ENCODE results near the gene NAV2.

NAV2 gene

GRCh38 chr11:19702620-19703019 lies 10.0 kb upstream of the NAV2 start:
- H3K9me3 ChIP-seq (ENCODE audit: control insufficient read depth, insufficient read depth, low read length), result no peaks in the 10 kb centered on the region
- no peak overlapping the region for H3K4me3 ChIP-seq (ENCODE audit: low read depth, low read length)
- H3K9ac ChIP-seq (ENCODE audit: low read depth, low read length), result no peak overlapping the region
- H3K4me1 ChIP-seq (ENCODE audit: control insufficient read depth, insufficient read depth, low read length), result peaks cover 17% of the 10 kb centered on the region; the same call in 1 of the 2 replicates
- no peaks in the 10 kb centered on the region for H3K36me3 ChIP-seq (ENCODE audit: control insufficient read depth, insufficient read depth, low read length)
- no peak overlapping the region for H3K27ac ChIP-seq (ENCODE audit: low read depth, low read length)
- H3K27me3 ChIP-seq (ENCODE audit: control insufficient read depth, insufficient read depth, low read length), result no peaks in the 10 kb centered on the region

GRCh38 chr11:19703211-19703610 lies 9.4 kb upstream of the NAV2 start:
- Histone ChIP-seq H3K9me3 (ENCODE audit: control insufficient read depth, insufficient read depth, low read length) (no peaks in the 10 kb centered on the region), H3K9ac (ENCODE audit: low read depth, low read length) (no peak overlapping the region), H3K4me3 (ENCODE audit: low read depth, low read length) (no peak overlapping the region), H3K27me3 (ENCODE audit: control insufficient read depth, insufficient read depth, low read length) (no peaks in the 10 kb centered on the region), H3K27ac (ENCODE audit: low read depth, low read length) (no peak overlapping the region), H3K36me3 (ENCODE audit: control insufficient read depth, insufficient read depth, low read length) (no peaks in the 10 kb centered on the region), H3K4me1 (ENCODE audit: control insufficient read depth, insufficient read depth, low read length) (peaks cover 12% of the 10 kb centered on the region; the same call in 1 of the 2 replicates)

- H3K9ac ChIP-seq (ENCODE audit: low read depth, low read length), result no peak overlapping the region
- H3K4me3 ChIP-seq (ENCODE audit: low read depth, low read length), result no peak overlapping the region
- no peaks in the 10 kb centered on the region for H3K36me3 ChIP-seq (ENCODE audit: control insufficient read depth, insufficient read depth, low read length)
- H3K4me1 ChIP-seq (ENCODE audit: control insufficient read depth, insufficient read depth, low read length), result peaks cover 12% of the 10 kb centered on the region; the same call in 1 of the 2 replicates
- no peaks in the 10 kb centered on the region for H3K27me3 ChIP-seq (ENCODE audit: control insufficient read depth, insufficient read depth, low read length)
- no peak overlapping the region for H3K27ac ChIP-seq (ENCODE audit: low read depth, low read length)
- no peaks in the 10 kb centered on the region for H3K9me3 ChIP-seq (ENCODE audit: control insufficient read depth, insufficient read depth, low read length)
Measured at GRCh38 chr11:19704213-19704612, 8.4 kb upstream of the NAV2 start.

- Histone ChIP-seq H3K9me3 (ENCODE audit: control insufficient read depth, insufficient read depth, low read length) (no peaks in the 10 kb centered on the region), H3K9ac (ENCODE audit: low read depth, low read length) (no peak overlapping the region), H3K27ac (ENCODE audit: low read depth, low read length) (no peak overlapping the region), H3K27me3 (ENCODE audit: control insufficient read depth, insufficient read depth, low read length) (peaks cover 11% of the 10 kb centered on the region), H3K4me1 (ENCODE audit: control insufficient read depth, insufficient read depth, low read length) (peaks cover 12% of the 10 kb centered on the region; the same call in 1 of the 2 replicates), H3K36me3 (ENCODE audit: control insufficient read depth, insufficient read depth, low read length) (no peaks in the 10 kb centered on the region), H3K4me3 (ENCODE audit: low read depth, low read length) (no peak overlapping the region)
Measured at GRCh38 chr11:19705936-19706335, 6.7 kb upstream of the NAV2 start.

- Histone ChIP-seq H3K9me3 (ENCODE audit: control insufficient read depth, insufficient read depth, low read length) (no peaks in the 10 kb centered on the region), H3K4me3 (ENCODE audit: low read depth, low read length) (peak overlapping the region; percentile 72), H3K36me3 (ENCODE audit: control insufficient read depth, insufficient read depth, low read length) (no peaks in the 10 kb centered on the region), H3K4me1 (ENCODE audit: control insufficient read depth, insufficient read depth, low read length) (peaks cover 17% of the 10 kb centered on the region), H3K9ac (ENCODE audit: low read depth, low read length) (peak overlapping the region; percentile 91), H3K27ac (ENCODE audit: low read depth, low read length) (peak overlapping the region; percentile 90), H3K27me3 (ENCODE audit: control insufficient read depth, insufficient read depth, low read length) (peaks cover 57% of the 10 kb centered on the region)
Measured at GRCh38 chr11:19711911-19712280, 741 bp upstream of the NAV2 start.

- Histone ChIP-seq H3K4me3 (ENCODE audit: low read depth, low read length) (peak overlapping the region; percentile 62), H3K4me1 (ENCODE audit: control insufficient read depth, insufficient read depth, low read length) (peaks cover 17% of the 10 kb centered on the region), H3K27ac (ENCODE audit: low read depth, low read length) (no peak overlapping the region), H3K9ac (ENCODE audit: low read depth, low read length) (no peak overlapping the region), H3K27me3 (ENCODE audit: control insufficient read depth, insufficient read depth, low read length) (peaks cover 59% of the 10 kb centered on the region), H3K9me3 (ENCODE audit: control insufficient read depth, insufficient read depth, low read length) (no peaks in the 10 kb centered on the region), H3K36me3 (ENCODE audit: control insufficient read depth, insufficient read depth, low read length) (no peaks in the 10 kb centered on the region)
Measured at GRCh38 chr11:19713196-19714021, 772 bp downstream of the NAV2 start.

GRCh38 chr11:19714022-19714386 lies 1.4 kb downstream of the NAV2 start:
- Histone ChIP-seq H3K36me3 (ENCODE audit: control insufficient read depth, insufficient read depth, low read length) (no peaks in the 10 kb centered on the region), H3K4me1 (ENCODE audit: control insufficient read depth, insufficient read depth, low read length) (peaks cover 17% of the 10 kb centered on the region), H3K4me3 (ENCODE audit: low read depth, low read length) (peak overlapping the region; percentile 62), H3K27me3 (ENCODE audit: control insufficient read depth, insufficient read depth, low read length) (peaks cover 59% of the 10 kb centered on the region), H3K27ac (ENCODE audit: low read depth, low read length) (no peak overlapping the region), H3K9me3 (ENCODE audit: control insufficient read depth, insufficient read depth, low read length) (no peaks in the 10 kb centered on the region), H3K9ac (ENCODE audit: low read depth, low read length) (no peak overlapping the region)

GRCh38 chr11:19714387-19715363 lies 2.0 kb downstream of the NAV2 start:
- Histone ChIP-seq H3K27ac (ENCODE audit: low read depth, low read length) (no peak overlapping the region), H3K4me3 (ENCODE audit: low read depth, low read length) (peak overlapping the region; percentile 62), H3K27me3 (ENCODE audit: control insufficient read depth, insufficient read depth, low read length) (peaks cover 59% of the 10 kb centered on the region), H3K9me3 (ENCODE audit: control insufficient read depth, insufficient read depth, low read length) (no peaks in the 10 kb centered on the region), H3K9ac (ENCODE audit: low read depth, low read length) (no peak overlapping the region), H3K4me1 (ENCODE audit: control insufficient read depth, insufficient read depth, low read length) (peaks cover 17% of the 10 kb centered on the region), H3K36me3 (ENCODE audit: control insufficient read depth, insufficient read depth, low read length) (no peaks in the 10 kb centered on the region)

- Histone ChIP-seq H3K27me3 (ENCODE audit: control insufficient read depth, insufficient read depth, low read length) (peaks cover 54% of the 10 kb centered on the region), H3K4me3 (ENCODE audit: low read depth, low read length) (no peak overlapping the region), H3K9ac (ENCODE audit: low read depth, low read length) (no peak overlapping the region)
Measured at GRCh38 chr11:19715373-19715772, 2.7 kb downstream of the NAV2 start.

GRCh38 chr11:19718051-19718450 lies 5.4 kb downstream of the NAV2 start:
- H3K4me3 ChIP-seq (ENCODE audit: low read depth, low read length), result no peak overlapping the region
- H3K27me3 ChIP-seq (ENCODE audit: control insufficient read depth, insufficient read depth, low read length), result peaks cover 38% of the 10 kb centered on the region
- H3K36me3 ChIP-seq (ENCODE audit: control insufficient read depth, insufficient read depth, low read length), result no peaks in the 10 kb centered on the region
- no peak overlapping the region for H3K27ac ChIP-seq (ENCODE audit: low read depth, low read length)
- H3K4me1 ChIP-seq (ENCODE audit: control insufficient read depth, insufficient read depth, low read length), result peaks cover 6% of the 10 kb centered on the region; the same call in 1 of the 2 replicates
- no peak overlapping the region for H3K9ac ChIP-seq (ENCODE audit: low read depth, low read length)
- H3K9me3 ChIP-seq (ENCODE audit: control insufficient read depth, insufficient read depth, low read length), result no peaks in the 10 kb centered on the region

More at GRCh38 chr11:19715373-19715772, 2.7 kb downstream of the NAV2 start:
- Histone ChIP-seq H3K36me3 (ENCODE audit: control insufficient read depth, insufficient read depth, low read length) (no peaks in the 10 kb centered on the region), H3K4me1 (ENCODE audit: control insufficient read depth, insufficient read depth, low read length) (peaks cover 17% of the 10 kb centered on the region), H3K9me3 (ENCODE audit: control insufficient read depth, insufficient read depth, low read length) (no peaks in the 10 kb centered on the region), H3K27ac (ENCODE audit: low read depth, low read length) (no peak overlapping the region)

GRCh38 chr11:19718951-19719350 lies 6.3 kb downstream of the NAV2 start:
- H3K9ac ChIP-seq (ENCODE audit: low read depth, low read length), result no peak overlapping the region
- no peak overlapping the region for H3K4me3 ChIP-seq (ENCODE audit: low read depth, low read length)
- H3K4me1 ChIP-seq (ENCODE audit: control insufficient read depth, insufficient read depth, low read length), result peaks cover 3% of the 10 kb centered on the region; the same call in 1 of the 2 replicates
- H3K27me3 ChIP-seq (ENCODE audit: control insufficient read depth, insufficient read depth, low read length), result peaks cover 29% of the 10 kb centered on the region
- no peak overlapping the region for H3K27ac ChIP-seq (ENCODE audit: low read depth, low read length)
- H3K36me3 ChIP-seq (ENCODE audit: control insufficient read depth, insufficient read depth, low read length), result no peaks in the 10 kb centered on the region
- no peaks in the 10 kb centered on the region for H3K9me3 ChIP-seq (ENCODE audit: control insufficient read depth, insufficient read depth, low read length)
